Measurements from ENCODE around the gene VGLL1. TPM values are rescaled to one million over a fixed set of nuclear protein-coding genes. Genes with fewer than 3 reads are reported as not detected.

VGLL1 gene
- total RNA-seq, 1 experiment from 2014 or later, result not detected

DNA sequence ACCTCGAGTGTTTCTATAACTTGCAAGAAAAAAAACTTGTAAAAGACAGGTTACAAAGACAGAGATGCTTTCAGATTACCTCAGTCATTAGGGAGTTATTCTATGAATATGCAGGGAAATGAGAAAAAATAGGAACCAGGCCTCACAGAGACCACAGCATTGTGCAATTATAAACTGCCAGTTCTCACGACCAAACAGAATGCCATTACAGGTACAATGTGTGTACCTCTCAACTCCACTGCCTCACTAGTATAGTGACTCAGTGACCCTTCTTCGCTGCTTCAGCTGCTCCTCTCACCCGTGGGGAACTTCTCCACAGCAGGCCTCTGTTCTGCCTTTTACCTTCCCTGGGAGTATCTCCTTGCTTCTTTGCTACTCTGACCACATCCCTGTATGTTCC lies 37.0 kb upstream of the VGLL1 start:
- in situ Hi-C loops (cut with HindIII; ENCODE audit: low pct_unique_long_range_greater_than_20kb, low sequenced_read_pairs) (no loop called here), intact Hi-C loops (cut with micrococcal nuclease; ENCODE audit: unreplicated experiment) (no loop called here)
- Histone ChIP-seq H3K27ac (ENCODE audit: low read length) (no peak overlapping the region), H3K4me1 (ENCODE audit: control insufficient read depth, insufficient read depth, low read length) (peaks cover 12% of the 10 kb centered on the region; the same call in 1 of the 2 replicates), H3K36me3 (ENCODE audit: control insufficient read depth, insufficient read depth, low read length) (peaks cover 6% of the 10 kb centered on the region), H3K4me3 (ENCODE audit: low read depth in 2 of 2, low read length in 2 of 2) (no peak overlapping the region), H3K27me3 (ENCODE audit: control insufficient read depth, insufficient read depth, low read length) (peaks cover 18% of the 10 kb centered on the region), H3K9me3 (ENCODE audit: control insufficient read depth, insufficient read depth, low read depth, low read length) (no peaks in the 10 kb centered on the region)
- no TSS peak for BruUV-seq (replicated peaks)
- CTCF ChIA-PET, result no interaction called here
- POLR2A ChIA-PET, result no interaction called here
- DNase-seq (ENCODE audit: low read depth, low spot score) (no peak), ATAC-seq (no peak)
- TF ChIP-seq, protein P1, sequence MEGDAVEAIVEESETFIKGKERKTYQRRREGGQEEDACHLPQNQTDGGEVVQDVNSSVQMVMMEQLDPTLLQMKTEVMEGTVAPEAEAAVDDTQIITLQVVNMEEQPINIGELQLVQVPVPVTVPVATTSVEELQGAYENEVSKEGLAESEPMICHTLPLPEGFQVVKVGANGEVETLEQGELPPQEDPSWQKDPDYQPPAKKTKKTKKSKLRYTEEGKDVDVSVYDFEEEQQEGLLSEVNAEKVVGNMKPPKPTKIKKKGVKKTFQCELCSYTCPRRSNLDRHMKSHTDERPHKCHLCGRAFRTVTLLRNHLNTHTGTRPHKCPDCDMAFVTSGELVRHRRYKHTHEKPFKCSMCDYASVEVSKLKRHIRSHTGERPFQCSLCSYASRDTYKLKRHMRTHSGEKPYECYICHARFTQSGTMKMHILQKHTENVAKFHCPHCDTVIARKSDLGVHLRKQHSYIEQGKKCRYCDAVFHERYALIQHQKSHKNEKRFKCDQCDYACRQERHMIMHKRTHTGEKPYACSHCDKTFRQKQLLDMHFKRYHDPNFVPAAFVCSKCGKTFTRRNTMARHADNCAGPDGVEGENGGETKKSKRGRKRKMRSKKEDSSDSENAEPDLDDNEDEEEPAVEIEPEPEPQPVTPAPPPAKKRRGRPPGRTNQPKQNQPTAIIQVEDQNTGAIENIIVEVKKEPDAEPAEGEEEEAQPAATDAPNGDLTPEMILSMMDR (IDR thresholded peaks at IDR 0.05), result no peak
- TF ChIP-seq SIN3A (IDR thresholded peaks at IDR 0.05; ENCODE audit: borderline replicate concordance, insufficient read depth, low read depth, low read length) (no peak), TCF7L2 (IDR thresholded peaks at IDR 0.05; ENCODE audit: low read depth, low read length) (no peak), POLR2AphosphoS5 (IDR thresholded peaks at IDR 0.05; ENCODE audit: low read depth, low read length) (no peak)
- TF ChIP-seq, protein P2, sequence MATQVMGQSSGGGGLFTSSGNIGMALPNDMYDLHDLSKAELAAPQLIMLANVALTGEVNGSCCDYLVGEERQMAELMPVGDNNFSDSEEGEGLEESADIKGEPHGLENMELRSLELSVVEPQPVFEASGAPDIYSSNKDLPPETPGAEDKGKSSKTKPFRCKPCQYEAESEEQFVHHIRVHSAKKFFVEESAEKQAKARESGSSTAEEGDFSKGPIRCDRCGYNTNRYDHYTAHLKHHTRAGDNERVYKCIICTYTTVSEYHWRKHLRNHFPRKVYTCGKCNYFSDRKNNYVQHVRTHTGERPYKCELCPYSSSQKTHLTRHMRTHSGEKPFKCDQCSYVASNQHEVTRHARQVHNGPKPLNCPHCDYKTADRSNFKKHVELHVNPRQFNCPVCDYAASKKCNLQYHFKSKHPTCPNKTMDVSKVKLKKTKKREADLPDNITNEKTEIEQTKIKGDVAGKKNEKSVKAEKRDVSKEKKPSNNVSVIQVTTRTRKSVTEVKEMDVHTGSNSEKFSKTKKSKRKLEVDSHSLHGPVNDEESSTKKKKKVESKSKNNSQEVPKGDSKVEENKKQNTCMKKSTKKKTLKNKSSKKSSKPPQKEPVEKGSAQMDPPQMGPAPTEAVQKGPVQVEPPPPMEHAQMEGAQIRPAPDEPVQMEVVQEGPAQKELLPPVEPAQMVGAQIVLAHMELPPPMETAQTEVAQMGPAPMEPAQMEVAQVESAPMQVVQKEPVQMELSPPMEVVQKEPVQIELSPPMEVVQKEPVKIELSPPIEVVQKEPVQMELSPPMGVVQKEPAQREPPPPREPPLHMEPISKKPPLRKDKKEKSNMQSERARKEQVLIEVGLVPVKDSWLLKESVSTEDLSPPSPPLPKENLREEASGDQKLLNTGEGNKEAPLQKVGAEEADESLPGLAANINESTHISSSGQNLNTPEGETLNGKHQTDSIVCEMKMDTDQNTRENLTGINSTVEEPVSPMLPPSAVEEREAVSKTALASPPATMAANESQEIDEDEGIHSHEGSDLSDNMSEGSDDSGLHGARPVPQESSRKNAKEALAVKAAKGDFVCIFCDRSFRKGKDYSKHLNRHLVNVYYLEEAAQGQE (IDR thresholded peaks at IDR 0.05; ENCODE audit: insufficient read depth in 1 of 2, low read depth in 2 of 2, low read length in 1 of 2), result no peak

DNA sequence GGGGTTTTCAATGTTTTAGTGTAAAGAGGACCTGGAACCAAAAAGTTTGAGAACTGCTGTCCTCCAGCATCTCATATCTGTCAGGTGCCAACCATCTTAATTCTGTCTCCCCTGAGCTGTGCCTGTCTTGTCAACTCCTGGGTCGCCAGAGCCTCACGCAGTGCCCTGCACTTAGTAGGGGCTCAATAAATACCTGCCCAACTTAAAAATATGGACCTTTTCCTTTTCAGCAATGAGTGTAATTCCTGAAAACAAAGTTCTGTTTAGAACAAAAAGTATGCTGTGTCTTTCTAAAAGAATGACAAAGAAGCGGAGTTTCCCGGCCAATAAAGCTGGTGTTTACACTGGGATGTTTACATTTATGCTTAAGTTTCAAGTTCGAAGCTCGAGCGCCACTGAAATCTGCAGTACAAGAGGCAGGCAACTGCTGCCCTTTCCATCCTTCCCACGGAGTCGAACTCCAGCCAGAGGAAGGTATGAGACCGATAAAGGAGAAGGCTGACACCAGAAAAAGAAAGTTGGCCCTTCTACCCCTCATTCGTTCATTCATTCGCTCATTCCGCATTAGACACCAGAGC lies 35.7 kb upstream of the VGLL1 start:
- peak overlapping the region; percentile 87 to 98 for H3K4me3 ChIP-seq (ENCODE audit: low read depth in 2 of 2, low read length in 2 of 2)
- ChIA-PET POLR2A (interaction anchor here (1.1 kb wide), 1 partner anchor 230 kb away, joined by 8 read pairs; no protein-coding TSS in a partner anchor), CTCF (interaction anchor here (0.6 kb wide), 1 partner anchor 146 kb away, joined by 7 read pairs; no protein-coding TSS in a partner anchor)
- DNase-seq (ENCODE audit: low read depth, low spot score), result no peak
- H3K27me3 ChIP-seq (ENCODE audit: control insufficient read depth, insufficient read depth, low read length), result peaks cover 6% of the 10 kb centered on the region
- no peak for TF ChIP-seq TCF7L2 (IDR thresholded peaks at IDR 0.05; ENCODE audit: low read depth, low read length)
- TF ChIP-seq POLR2AphosphoS5 (IDR thresholded peaks at IDR 0.05; ENCODE audit: low read depth, low read length), result no peak
- TF ChIP-seq SIN3A (IDR thresholded peaks at IDR 0.05; ENCODE audit: borderline replicate concordance, insufficient read depth, low read depth, low read length), result no peak
- TF ChIP-seq, protein P1 (IDR thresholded peaks at IDR 0.05), result no peak
- TF ChIP-seq, protein P2 (IDR thresholded peaks at IDR 0.05; ENCODE audit: insufficient read depth in 1 of 2, low read depth in 2 of 2, low read length in 1 of 2), result no peak
- H3K9me3 ChIP-seq (ENCODE audit: control insufficient read depth, insufficient read depth, low read depth, low read length), result no peaks in the 10 kb centered on the region
- BruUV-seq (replicated peaks), result TSS peak; percentile 97
- H3K27ac ChIP-seq (ENCODE audit: low read length), result peak overlapping the region; percentile 98
- H3K4me1 ChIP-seq (ENCODE audit: control insufficient read depth, insufficient read depth, low read length), result peaks cover 12% of the 10 kb centered on the region; the same call in 1 of the 2 replicates
- intact Hi-C loops (cut with micrococcal nuclease; ENCODE audit: unreplicated experiment), result no loop called here
- H3K36me3 ChIP-seq (ENCODE audit: control insufficient read depth, insufficient read depth, low read length), result peaks cover 18% of the 10 kb centered on the region
- no peak for ATAC-seq
- in situ Hi-C loops (cut with HindIII; ENCODE audit: low pct_unique_long_range_greater_than_20kb, low sequenced_read_pairs), result no loop called here
